GM18861 (cell line): ENCODE results near the gene SLIT1.

ENCODE experiments used
- ATAC-seq: cut with Tn5 transposase; IDR thresholded peaks from one replicate; pipeline ENCODE4 v1.9.1; 2021; ENCODE audit not compliant: unreplicated experiment

SLIT1 gene

GRCh38 chr10:97066877-97067555 is 118.7 kb downstream of the SLIT1 start:
- ATAC-seq: no peak

- no peak for ATAC-seq
These were observed 119.8 kb downstream of the SLIT1 start for GRCh38 chr10:97065686-97066660.

- ATAC-seq: no peak
These were observed 120.6 kb downstream of the SLIT1 start for GRCh38 chr10:97065128-97065527.

GRCh38 chr10:97063983-97064837 is 121.5 kb downstream of the SLIT1 start:
- no peak for ATAC-seq

DNA sequence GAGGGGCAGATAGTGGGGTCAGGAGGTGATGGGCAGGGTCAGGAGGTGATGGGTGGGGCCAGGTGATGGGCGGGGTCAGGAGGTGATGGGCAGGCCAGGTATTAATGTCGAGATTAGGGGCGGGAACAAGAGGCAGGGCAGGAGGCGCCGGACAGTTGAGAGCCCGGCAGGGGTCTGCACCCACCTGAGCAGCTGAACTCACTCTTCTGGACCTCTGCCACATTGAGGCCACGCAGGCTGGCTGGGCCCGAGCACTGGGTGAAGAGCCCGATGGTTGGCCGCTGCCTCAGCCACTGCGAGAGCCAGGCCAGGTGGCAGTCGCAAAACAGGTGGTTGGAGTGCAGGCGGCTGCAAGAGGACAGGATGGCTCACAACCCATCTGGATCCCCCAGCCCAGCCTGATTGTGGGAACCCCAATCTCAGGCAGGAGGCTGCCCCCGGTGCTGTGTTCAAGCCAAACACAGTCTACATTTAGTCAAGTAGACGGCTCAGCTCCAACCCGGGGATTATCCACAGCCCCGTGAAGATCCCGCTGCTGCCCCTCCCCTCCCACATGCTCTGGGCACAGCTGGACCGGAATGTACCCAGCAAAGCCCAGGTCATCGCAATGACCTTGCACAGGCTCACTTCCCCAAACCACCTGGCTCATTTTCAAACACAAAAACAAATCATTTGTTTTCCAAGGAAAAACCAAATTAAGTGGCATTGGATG is 122.3 kb downstream of the SLIT1 start:
- no peak for ATAC-seq

- ATAC-seq: no peak
These were observed 123.3 kb downstream of the SLIT1 start for GRCh38 chr10:97062456-97062855.

DNA sequence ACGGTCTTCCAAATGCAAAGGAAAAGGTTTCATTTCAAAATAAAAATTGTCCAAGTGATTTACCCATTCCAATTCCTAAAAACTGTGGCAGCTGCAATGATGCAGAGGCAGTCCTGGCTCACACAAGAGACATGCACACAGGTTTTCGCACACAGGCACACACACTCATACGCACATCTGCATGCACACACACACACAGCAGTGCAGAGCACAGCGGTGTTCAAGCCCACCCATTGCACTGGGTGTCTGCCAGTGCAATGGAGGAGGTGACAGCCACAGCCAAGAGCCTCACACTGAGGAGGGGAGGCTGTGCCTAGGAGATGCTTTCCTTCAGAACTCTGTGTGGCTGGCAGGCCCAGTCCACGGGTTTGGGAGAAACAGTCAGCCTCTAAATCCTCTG is 123.7 kb downstream of the SLIT1 start:
- no peak for ATAC-seq

GRCh38 chr10:97061423-97061822 is 124.3 kb downstream of the SLIT1 start:
- no peak for ATAC-seq

DNA sequence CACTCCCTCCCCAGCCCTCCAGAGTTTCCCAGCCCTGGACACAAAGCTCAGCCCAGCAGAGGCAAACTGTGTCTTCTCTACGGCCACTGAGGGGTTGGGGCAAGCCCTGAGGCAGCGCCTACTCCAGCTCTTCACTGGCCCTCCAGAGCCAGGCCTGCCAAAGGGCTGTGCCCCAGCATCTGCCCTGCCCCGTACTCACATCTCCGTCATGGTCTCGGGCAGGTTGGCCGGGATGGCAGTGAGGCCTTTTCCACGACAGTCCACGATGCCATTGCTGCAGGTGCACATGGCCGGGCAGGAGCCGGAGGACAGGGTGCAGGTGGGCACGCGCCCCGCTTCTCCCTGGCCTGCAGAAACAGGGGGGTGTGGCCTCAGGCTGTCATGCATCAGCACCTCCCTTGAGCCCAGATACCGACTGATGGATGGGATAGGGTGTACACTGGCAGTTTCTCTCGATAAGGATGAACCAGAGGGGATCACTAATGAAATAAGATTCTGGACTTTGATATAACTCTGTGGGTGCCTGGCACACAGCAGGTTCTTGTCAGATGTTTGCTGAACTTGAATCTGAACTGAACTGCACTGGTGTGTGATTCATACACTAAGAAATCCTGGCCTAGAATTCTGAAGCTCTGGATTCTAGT is 125.2 kb downstream of the SLIT1 start:
- no peak for ATAC-seq

GRCh38 chr10:97059872-97060205 is 125.9 kb downstream of the SLIT1 start:
- ATAC-seq: no peak

DNA sequence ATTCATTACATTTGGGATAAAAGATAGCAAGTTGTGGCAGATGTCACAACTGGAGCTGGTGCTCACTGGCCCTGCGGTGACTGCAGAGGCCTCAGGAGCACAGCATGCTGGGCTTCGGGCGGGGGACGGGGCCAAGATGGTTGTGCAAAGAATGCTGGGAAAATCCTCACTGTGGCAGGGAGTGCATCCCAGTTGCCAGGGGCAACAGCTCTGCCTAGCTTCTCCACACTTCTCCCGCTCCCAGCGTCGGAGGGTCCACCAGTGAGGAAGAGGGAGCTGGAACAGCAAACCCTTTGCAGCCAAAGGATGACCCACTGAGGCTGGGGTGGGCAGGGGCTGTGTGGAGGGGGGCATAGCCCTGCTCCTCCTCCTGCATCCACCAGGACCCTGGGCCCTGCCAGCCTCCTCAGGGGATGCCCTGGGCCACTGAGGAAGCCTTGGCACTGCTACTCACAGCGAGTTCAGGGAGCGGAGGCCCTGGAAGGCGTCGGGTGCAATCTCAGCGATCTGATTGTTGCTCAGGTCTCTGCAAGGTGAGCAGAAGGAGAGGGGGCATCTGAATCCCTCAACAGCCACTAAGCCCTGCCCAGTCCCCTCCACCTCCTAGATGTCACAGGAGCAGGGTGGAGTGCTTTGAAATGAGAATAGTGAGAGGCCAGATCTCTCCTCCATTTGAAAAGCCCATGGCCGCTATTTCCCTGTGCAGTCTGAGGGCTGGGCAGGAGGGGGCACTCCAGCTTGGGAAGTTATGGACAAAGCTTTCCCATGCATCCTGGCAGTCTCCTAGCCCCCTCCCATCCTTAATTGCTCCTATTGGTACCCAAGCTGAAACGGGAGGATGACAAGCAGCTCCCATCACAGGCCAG is 126.5 kb downstream of the SLIT1 start:
- no peak for ATAC-seq

GRCh38 chr10:97058521-97058920 is 127.2 kb downstream of the SLIT1 start:
- no peak for ATAC-seq

DNA sequence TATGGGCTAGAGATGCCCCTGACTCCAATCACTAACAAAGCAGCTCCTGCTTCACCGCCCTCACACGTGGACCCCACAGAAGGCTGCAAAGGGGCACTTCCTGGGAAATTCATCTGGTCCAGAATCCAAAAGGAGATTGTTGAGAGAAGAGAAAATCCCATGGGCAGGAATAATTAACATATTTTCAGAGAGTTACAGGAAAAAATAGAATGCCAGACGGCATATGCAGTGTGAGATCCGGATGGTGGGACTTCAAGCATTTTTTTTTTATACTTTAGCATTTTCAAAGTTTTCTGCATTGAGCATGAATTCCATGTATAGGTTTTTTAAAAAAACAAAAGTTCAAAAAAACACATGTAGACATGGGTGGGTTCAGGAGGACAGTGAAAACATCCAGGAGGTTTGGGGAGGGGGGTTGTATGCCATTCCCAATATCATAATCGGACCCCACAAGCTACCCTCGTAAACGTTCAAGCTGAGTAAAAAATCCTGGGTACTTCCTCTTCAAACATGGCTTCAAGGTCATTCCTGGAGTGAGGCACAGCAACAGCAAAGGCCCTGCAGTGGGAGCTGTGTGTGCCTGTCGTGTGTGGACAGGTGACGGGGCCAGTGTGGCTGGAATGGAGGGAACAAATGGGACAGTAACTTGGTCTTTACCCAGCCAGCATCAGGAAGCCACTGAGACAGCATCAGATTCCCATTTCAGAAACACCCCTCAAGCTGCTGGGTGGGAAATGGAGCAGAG is 128.1 kb downstream of the SLIT1 start:
- ATAC-seq: no peak

DNA sequence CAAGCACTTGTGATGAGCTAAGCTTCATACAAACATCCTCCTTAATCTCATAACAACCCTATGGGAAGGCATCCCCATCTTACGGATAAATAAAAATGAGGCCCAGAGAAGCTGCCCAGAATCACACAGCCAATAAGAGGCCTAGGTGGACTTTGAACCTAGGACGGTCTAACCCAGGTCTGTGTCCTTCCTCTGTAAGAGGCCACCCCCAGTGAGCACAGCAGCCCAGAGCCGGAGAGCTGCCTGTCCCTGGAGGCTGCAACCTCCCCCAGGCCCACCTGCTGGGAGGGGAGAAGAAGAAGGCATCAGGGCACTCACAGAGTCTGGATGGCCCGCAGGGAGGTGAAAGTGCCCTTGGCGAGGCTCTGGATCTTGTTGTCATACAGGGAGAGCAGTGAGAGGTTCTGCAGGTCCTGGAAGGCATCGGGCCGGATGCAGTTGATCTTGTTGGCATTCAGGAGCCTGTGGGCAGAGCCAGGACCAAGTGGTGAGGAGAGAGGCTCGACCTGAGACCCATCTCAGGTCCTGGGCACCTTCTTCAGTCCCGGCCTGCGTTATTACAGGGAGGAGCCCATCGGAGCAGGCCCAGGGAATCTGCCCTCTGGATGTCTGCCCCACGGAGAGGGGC is 129.6 kb downstream of the SLIT1 start:
- ATAC-seq: no peak

GRCh38 chr10:97053276-97053675 is 132.5 kb downstream of the SLIT1 start:
- no peak for ATAC-seq

- no peak for ATAC-seq
These were observed 134.7 kb downstream of the SLIT1 start for GRCh38 chr10:97050956-97051496.

- no peak for ATAC-seq
These were observed 135.5 kb downstream of the SLIT1 start for GRCh38 chr10:97050205-97050745.

DNA sequence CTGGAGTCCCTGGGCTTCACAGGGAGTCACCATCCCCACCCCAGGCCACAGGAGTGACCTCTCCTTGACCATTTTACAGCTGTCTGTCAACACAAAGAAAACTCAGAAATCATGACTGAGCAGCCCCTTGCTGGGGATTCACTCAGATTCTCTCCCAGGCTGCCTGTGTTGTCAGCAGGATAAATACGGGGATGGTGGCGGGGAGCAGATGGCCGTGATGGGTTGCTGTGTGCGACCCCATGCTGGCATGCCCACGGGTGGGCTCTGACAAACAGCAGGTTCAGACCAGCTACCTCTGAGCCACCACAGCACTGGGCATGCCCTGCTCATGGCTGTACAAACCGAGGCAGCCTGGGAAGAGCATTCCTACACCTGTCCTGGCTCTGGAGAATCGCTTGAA is 136.1 kb downstream of the SLIT1 start:
- no peak for ATAC-seq
